NCI-H460 (cell line): ENCODE results near the gene PRR7. TPM values are rescaled to one million over a fixed set of nuclear protein-coding genes. Genes with fewer than 3 reads are reported as not detected.

Experiments used
- DNase-seq: peaks from one replicate; pipeline ENCODE4 v3.0.0-alpha.2; 2016; ENCODE audit warnings: low read depth; ENCODE audit errors: extremely low read depth
- total RNA-seq: library from RNA; depleted of rRNA; stranded (reverse); fragments of >200 nt; shearing (Covaris generic); gene quantifications from 2 replicates; pipeline ENCODE4 v1.2.3, GENCODE V29; 2014

Gene PRR7
- total RNA-seq, 1 experiment from 2014 or later, result 29.8 TPM

- no peak for DNase-seq
Observed at GRCh38 chr5:177449140-177450061, 2.8 kb downstream of the PRR7 start.

- no peak for DNase-seq
Observed at GRCh38 chr5:177450667-177451424, 4.2 kb downstream of the PRR7 start.

DNA sequence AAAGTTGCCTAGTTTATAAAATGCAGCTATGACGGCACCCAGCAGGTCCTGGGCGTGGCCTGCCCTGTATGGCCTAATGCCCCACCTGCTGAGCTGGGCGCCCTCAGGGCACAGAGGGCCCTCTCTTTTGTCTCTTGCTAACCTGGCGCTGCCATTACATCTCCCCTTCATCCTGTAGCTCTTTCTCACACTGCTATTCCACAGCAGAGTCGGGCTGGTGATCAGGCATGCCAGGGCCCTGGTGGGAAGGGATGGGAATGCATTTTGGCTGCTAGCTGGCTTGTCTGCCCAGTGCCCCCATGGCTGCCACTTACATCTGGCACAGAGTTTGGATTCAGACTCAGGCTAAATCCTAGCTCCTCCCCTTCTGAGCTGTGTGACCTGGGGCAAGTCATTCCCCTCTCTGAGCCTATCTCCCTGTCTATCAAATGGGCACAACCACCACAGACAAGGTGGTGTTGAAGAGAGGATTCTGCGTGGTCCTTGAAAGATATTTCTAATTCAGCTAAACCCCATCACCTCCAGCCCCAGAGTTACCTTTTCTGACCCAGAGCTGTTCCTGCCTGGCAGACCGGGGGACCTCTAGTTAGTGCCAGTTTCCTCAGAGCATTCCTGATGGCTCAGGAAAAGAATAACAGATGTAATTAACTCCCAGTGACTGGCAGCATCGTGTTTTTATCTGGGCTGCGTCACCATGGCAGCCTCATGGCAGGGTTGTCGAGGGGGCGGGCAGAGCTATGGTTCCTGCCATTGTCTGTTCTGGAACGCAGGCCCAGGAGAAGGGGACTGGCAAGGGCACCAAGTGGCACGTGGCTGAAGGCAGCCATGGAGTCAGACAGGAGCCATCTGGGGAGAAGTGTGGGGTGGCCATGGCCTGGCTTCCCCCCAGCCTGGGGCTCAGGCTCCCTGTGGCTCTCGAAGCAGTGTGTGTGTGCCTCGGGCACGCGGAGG is 6.3 kb downstream of the PRR7 start:
- DNase-seq, result no peak

- no peak for DNase-seq
Observed at GRCh38 chr5:177453852-177454396, 7.3 kb downstream of the PRR7 start.

- DNase-seq, result peak; percentile 88
Observed at GRCh38 chr5:177454397-177455035, 7.9 kb downstream of the PRR7 start.

DNA sequence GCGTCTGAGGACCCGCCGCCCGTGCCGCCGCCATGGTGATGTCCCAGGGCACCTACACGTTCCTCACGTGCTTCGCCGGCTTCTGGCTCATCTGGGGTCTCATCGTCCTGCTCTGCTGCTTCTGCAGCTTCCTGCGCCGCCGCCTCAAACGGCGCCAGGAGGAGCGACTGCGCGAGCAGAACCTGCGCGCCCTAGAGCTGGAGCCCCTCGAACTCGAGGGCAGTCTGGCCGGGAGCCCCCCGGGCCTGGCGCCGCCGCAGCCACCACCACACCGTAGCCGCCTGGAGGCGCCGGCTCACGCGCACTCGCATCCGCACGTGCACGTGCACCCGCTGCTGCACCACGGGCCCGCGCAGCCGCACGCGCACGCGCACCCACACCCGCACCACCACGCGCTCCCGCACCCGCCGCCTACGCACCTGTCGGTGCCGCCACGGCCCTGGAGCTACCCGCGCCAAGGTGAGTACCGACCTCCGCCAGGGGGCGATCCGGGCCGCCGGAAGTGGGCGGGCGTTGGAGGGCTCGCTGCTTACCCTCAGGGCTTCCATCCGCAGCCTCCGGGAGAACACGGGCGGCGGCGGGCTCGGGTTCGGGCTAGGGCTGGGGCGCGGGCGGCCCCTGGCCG is 8.5 kb downstream of the PRR7 start:
- DNase-seq, result peak; percentile 71

DNA sequence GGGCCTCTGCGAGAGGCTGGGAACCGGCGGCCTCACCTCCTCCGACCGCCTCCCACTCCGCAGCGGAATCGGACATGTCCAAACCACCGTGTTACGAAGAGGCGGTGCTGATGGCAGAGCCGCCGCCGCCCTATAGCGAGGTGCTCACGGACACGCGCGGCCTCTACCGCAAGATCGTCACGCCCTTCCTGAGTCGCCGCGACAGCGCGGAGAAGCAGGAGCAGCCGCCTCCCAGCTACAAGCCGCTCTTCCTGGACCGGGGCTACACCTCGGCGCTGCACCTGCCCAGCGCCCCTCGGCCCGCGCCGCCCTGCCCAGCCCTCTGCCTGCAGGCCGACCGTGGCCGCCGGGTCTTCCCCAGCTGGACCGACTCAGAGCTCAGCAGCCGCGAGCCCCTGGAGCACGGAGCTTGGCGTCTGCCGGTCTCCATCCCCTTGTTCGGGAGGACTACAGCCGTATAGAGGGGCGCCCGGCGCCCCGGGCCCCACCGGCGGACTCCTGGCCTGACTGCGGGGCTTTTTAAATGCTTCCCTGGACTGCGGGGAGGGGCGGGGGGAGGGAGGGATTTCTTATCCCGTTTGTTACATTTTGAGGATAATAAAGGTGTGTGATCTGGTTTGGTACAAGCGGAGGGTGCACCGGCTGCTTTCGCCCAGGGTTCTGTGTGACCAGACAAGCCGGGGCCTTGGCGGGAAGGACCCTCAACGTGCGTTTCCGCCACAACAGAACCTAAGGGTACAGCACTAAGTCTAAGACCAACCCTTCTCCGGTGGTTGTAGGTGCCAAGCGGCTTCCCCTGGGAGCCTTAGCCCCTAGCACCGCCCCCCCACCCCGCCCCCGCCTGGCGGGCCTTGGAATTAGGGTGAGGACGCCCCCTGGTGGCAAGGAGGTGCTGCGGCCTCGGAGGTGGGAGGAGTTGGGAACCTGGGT is 9.3 kb downstream of the PRR7 start:
- peak; percentile 90 for DNase-seq

- DNase-seq, result no peak
Observed at GRCh38 chr5:177456591-177456964, 10.0 kb downstream of the PRR7 start.

- DNase-seq, result peak; percentile 97
Observed at GRCh38 chr5:177456976-177457851, 10.6 kb downstream of the PRR7 start.

DNA sequence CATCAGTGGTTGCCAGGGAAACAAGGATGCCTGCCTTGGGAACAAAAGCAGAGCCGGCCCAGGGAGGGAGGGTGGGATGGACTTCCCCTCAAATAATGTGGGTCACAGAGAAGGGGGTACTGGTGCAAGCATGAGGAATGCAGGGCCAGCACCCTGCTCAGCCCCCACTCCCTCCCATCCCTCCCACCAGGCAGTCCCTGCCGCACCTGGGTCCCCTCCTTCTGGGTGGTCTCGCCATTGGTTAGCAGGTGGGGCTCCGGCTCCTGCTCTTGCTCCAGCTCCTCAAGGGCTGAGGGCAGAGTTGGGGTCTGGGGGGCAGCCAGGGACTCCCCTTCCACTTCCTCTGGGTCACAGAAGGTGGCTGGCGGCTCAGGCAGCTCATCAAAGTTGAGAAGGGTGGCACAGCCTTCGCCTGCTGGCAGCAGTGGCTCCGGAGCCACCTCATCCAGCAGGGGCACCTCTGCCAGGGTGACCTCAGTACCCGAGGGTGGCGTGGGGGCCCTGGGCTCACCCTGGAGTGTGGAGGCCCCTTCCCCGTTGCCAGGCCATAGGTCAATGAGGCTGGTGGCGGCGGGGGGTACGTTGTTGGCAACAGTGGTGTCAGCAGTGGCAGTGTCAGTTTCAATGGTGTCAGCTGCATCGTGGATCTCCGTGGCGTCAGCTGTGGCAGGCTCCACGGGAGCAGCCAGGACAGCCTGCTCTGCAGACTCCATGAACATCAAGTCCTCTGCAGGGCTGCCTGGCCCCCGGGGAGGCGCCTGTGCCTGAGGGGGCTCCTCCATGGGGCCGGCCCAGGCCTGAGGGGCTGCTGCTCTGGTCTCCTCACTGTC is 11.5 kb downstream of the PRR7 start:
- DNase-seq, result no peak

GRCh38 chr5:177458912-177459350 is 12.3 kb downstream of the PRR7 start:
- no peak for DNase-seq

- no peak for DNase-seq
Observed at GRCh38 chr5:177459357-177459756, 12.7 kb downstream of the PRR7 start.

GRCh38 chr5:177459819-177460628 is 13.4 kb downstream of the PRR7 start:
- DNase-seq, result no peak

DNA sequence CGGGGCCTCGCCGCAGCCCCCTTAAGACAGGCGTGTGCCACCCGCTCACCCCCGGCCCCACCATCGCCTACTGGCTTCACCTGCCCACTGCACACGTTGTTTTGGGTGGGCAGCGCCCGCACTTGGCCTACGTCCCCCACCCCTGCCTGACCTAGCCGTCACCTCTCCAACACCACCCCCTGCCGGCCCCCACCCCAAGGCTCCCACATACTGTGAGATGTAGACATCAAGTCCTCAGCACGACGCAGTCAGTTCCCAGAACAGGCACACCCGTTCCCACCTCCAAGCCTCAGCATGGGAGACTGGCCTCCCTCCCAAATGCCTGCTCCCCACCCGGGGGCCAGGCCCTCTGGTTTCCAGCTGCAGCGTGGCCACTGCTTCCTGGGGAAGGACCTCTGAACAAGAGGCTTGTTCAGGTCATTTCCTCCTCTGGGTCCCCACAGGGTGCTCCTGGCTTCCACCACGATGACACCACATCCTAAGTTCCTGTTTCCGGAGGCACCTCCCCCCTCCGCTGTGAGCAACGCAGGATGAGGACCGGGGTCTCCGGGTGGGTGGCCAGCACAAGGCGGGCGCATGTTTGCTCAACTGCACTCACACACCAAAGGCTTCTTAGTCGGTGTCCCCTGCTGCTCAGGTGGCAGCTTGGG is 15.5 kb downstream of the PRR7 start:
- no peak for DNase-seq

DNA sequence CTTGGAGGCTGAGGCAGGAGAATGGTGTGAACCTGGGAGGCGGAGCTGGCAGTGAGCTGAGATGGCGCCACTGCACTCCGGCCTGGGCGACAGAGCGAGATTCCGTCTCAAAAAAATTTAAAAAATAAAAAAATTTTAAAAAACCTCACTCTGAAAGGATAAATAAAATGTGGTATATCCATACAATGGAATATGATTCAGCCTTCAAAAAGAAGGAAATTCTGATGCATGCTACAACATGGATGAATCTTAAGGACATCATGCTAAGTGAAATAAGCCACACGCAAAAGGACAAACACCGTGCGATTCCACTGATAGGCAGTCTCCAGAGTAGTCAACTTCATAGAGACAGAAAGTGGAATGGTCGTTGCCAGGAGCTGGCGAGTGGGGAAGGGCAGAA is 18.4 kb downstream of the PRR7 start:
- DNase-seq, result no peak
